IMR-90 (cell line): ENCODE data around the gene DCLK1. TPM values are rescaled to one million over a fixed set of nuclear protein-coding genes. Genes with fewer than 3 reads are reported as not detected.

Source experiments
- ATAC-seq: fragments of 200-7000 bp; cut with Tn5 transposase; 2 replicates; pipeline ENCODE4 v1.9.1; 2020; ENCODE audit warnings: low read depth, mild to moderate bottlenecking, moderate library complexity
- BruUV-seq: library from RNA; stranded (reverse); fragments of 400-500 nt; replicated peaks from 2 replicates; lab custom pipeline; 2021; lab: Mats Ljungman, UMichigan
- CTCF ChIA-PET: fragments of 300-600 bp; formaldehyde crosslinking; extraction: SDS; loops from one replicate; lab custom pipeline; 2021; ENCODE audit warnings: antibody characterized with exemption; lab: Yijun Ruan, JAX
- POLR2A ChIA-PET: fragments of 300-600 bp; sonication (Branson Sonifier 250); formaldehyde crosslinking; loops from one replicate; lab custom pipeline; 2022; ENCODE audit warnings: antibody characterized with exemption; ENCODE audit not compliant: unreplicated experiment; lab: Charles Lee
- DNase-seq: peaks from one replicate; pipeline ENCODE4 v3.0.0; 2013
- H2AFZ ChIP-seq: replicated peaks from 2 replicates; pipeline ENCODE3; 2013; ENCODE audit warnings: low read length, mild to moderate bottlenecking; ENCODE audit not compliant: poor library complexity
- H2AK5ac ChIP-seq: 2 replicates; pipeline ENCODE4 v1.6.1; 2013; ENCODE audit warnings: low read depth, low read length, inconsistent platforms
- H2AK9ac ChIP-seq: replicated peaks from 2 replicates; pipeline ENCODE3; 2013; ENCODE audit warnings: mild to moderate bottlenecking, low read depth, low read length, moderate library complexity; ENCODE audit not compliant: poor library complexity
- H2BK120ac ChIP-seq: 2 replicates; pipeline ENCODE4 v1.6.1; 2013; ENCODE audit warnings: low read depth, low read length, inconsistent platforms
- H2BK15ac ChIP-seq: 3 replicates; pipeline ENCODE4 v1.6.1; 2013; ENCODE audit warnings: low read depth, low read length, inconsistent platforms
- H2BK20ac ChIP-seq: 2 replicates; pipeline ENCODE4 v1.6.1; 2013; ENCODE audit warnings: low read depth, mild to moderate bottlenecking, inconsistent platforms, low read length, moderate library complexity
- H2BK5ac ChIP-seq: 2 replicates; pipeline ENCODE4 v1.6.1; 2013; ENCODE audit warnings: mild to moderate bottlenecking, low read depth, low read length, inconsistent platforms; ENCODE audit not compliant: poor library complexity, severe bottlenecking
- H3K14ac ChIP-seq: replicated peaks from 2 replicates; pipeline ENCODE4 v1.6.1; 2013; ENCODE audit warnings: low read depth, low read length, inconsistent platforms
- H3K18ac ChIP-seq: 2 replicates; pipeline ENCODE4 v1.6.1; 2013; ENCODE audit warnings: low read depth, low read length, control low read depth
- H3K23ac ChIP-seq: 2 replicates; pipeline ENCODE4 v1.6.1; 2013; ENCODE audit warnings: low read depth, low read length, inconsistent platforms
- H3K27ac ChIP-seq: 2 replicates; pipeline ENCODE4 v1.5.1; 2013; ENCODE audit warnings: mild to moderate bottlenecking, control low read depth, low read length; ENCODE audit not compliant: insufficient read depth
- H3K27me3 ChIP-seq: 2 replicates; pipeline ENCODE4 v1.6.1; 2013; ENCODE audit warnings: low read length; ENCODE audit not compliant: control insufficient read depth, insufficient read depth
- H3K36me3 ChIP-seq: 2 replicates; pipeline ENCODE4 v1.6.1; 2013; ENCODE audit warnings: low read length, mixed read lengths; ENCODE audit not compliant: control insufficient read depth, insufficient read depth
- H3K4ac ChIP-seq: 2 replicates; pipeline ENCODE4 v1.6.1; 2013; ENCODE audit warnings: low read depth, low read length, inconsistent platforms
- H3K4me1 ChIP-seq: 2 replicates; pipeline ENCODE4 v1.6.1; 2013; ENCODE audit warnings: low read length, mixed read lengths; ENCODE audit not compliant: control insufficient read depth, insufficient read depth
- H3K4me2 ChIP-seq: 2 replicates; pipeline ENCODE4 v1.6.1; 2013; ENCODE audit warnings: low read depth, mild to moderate bottlenecking, control low read depth, low read length, moderate library complexity
- H3K4me3 ChIP-seq: 2 replicates; pipeline ENCODE4 v1.5.1; 2013; ENCODE audit warnings: low read depth, mild to moderate bottlenecking, control low read depth, low read length, moderate library complexity; ENCODE audit not compliant: insufficient read depth
- H3K56ac ChIP-seq: 2 replicates; pipeline ENCODE4 v1.6.1; 2013; ENCODE audit warnings: low read length, inconsistent platforms; ENCODE audit not compliant: insufficient read depth; ENCODE audit errors: extremely low read depth
- H3K79me1 ChIP-seq, 2 experiments: 2 replicates each; pipeline ENCODE4 v1.6.1; 2013; ENCODE audit warnings: low read length in 2 of 2, inconsistent platforms in 1 of 2, low read depth in 1 of 2
- H3K9ac ChIP-seq: 2 replicates; pipeline ENCODE4 v1.6.1; 2013; ENCODE audit warnings: low read depth, low read length, control low read depth
- H3K9me1 ChIP-seq: 2 replicates; pipeline ENCODE4 v1.6.1; 2013; ENCODE audit warnings: low read length, inconsistent platforms; ENCODE audit not compliant: insufficient read depth
- H3K9me3 ChIP-seq: 2 replicates; pipeline ENCODE4 v1.6.1; 2013; ENCODE audit warnings: low read length; ENCODE audit not compliant: control insufficient read depth, insufficient read depth
- H4K20me1 ChIP-seq: 2 replicates; pipeline ENCODE4 v1.6.1; 2013; ENCODE audit warnings: low read length, inconsistent platforms; ENCODE audit not compliant: insufficient read depth
- H4K5ac ChIP-seq: 2 replicates; pipeline ENCODE4 v1.6.1; 2013; ENCODE audit warnings: mild to moderate bottlenecking, low read depth, low read length, control low read depth
- H4K8ac ChIP-seq, 2 experiments: 2 replicates each; pipeline ENCODE4 v1.6.1; 2013; ENCODE audit warnings: low read depth in 2 of 2, low read length in 2 of 2, control low read depth in 1 of 2, inconsistent platforms in 1 of 2
- H4K91ac ChIP-seq: 2 replicates; pipeline ENCODE4 v1.6.1; 2013; ENCODE audit warnings: low read depth, low read length, inconsistent platforms; ENCODE audit not compliant: insufficient read depth
- CHD1 ChIP-seq: IDR thresholded peaks from 2 replicates; pipeline ENCODE4 v1.6.1; 2012; ENCODE audit warnings: low read depth, low read length, improper control_type of control experiment
- FOS ChIP-seq: fragments of 150-350 bp; IDR thresholded peaks from 2 replicates; pipeline ENCODE4 v1.6.1; 2016; ENCODE audit warnings: low read depth, low read length
- WGBS, 2 experiments: methylation state at CpG; one replicate each; pipeline versions ENCODE4 v1.1.5 to v1.1.7; 2013; ENCODE audit warnings: missing lambda C conversion rate in 2 of 2; ENCODE audit not compliant: insufficient read length in 1 of 2; ENCODE audit errors: extremely low coverage in 2 of 2; 5-methylcytosine and 5-hydroxymethylcytosine counted together
- dilution Hi-C: fragments of 300-500 bp; cut with HindIII; formaldehyde crosslinking; loops from one replicate; pipeline ENCODE4 v1.14.3; 2018; ENCODE audit warnings: low sequenced_read_pairs; ENCODE audit not compliant: unreplicated experiment
- in situ Hi-C: fragments of 300-500 bp; cut with MboI; formaldehyde crosslinking; loops from 3 replicates; pipeline ENCODE4 v1.14.3; 2019; ENCODE audit warnings: low sequenced_read_pairs, inconsistent platforms, mixed read lengths
- intact Hi-C: fragments of 100-400 bp; cut with micrococcal nuclease; formaldehyde crosslinking; loops from 2 replicates; pipeline ENCODE4 v1.10.0; 2022
- polyA plus RNA-seq, 3 experiments: library from polyadenylated mRNA; depleted of rRNA; stranded (reverse); fragments of >200 nt; gene quantifications; 2 replicates each; pipeline ENCODE4 v1.2.3, GENCODE V29; 2012; ENCODE audit warnings: low replicate concordance in 1 of 3
- total RNA-seq: library from RNA; depleted of rRNA; stranded (reverse); fragments of >200 nt; gene quantifications from 2 replicates; pipeline ENCODE4 v1.2.3, GENCODE V29; 2012
- TF ChIP-seq, protein P1 (sequence below): conservative IDR thresholded peaks from 2 replicates; pipeline ENCODE4 v1.5.1; 2012; ENCODE audit warnings: mild to moderate bottlenecking, low read depth, low read length, improper control_type of control experiment

DCLK1 gene
- total and polyA plus RNA-seq, 2 of the 4 experiments (the other 2 are of a cell fraction), result under 0.01 to 0.02 TPM

DNA sequence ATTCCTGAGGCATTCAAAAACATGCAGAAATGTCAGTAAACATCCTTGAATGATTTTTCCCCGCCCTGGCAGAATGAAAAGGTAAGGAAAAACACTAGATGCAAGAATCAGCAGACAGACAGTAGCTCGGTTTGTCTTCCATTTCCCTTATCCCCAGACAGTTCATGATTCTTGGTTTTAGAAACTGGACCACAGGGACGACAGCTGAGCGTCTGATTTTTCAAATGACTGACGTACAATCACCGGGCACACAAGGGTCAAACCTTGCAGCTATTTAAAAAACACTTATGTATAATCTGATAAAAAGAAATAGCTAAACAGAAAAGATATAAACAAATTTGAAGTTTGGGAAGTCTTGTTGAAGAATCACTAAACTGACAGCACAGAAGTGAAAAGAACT, 47.1 kb downstream of the DCLK1 start:
- H3K4me3 ChIP-seq, result no peak overlapping the region
- no peak overlapping the region for H3K56ac ChIP-seq
- H2BK5ac ChIP-seq, result no peak overlapping the region
- no peak overlapping the region for H2BK20ac ChIP-seq
- no peak overlapping the region for H4K5ac ChIP-seq
- no peak overlapping the region for H3K9ac ChIP-seq
- ChIA-PET POLR2A (no interaction called here), CTCF (no interaction called here)
- H3K9me3 ChIP-seq, result no peaks in the 10 kb centered on the region
- H2AK5ac ChIP-seq, result no peak overlapping the region
- no peak overlapping the region for H3K27ac ChIP-seq
- no peaks in the 10 kb centered on the region for H3K79me1 ChIP-seq
- H4K20me1 ChIP-seq, result no peaks in the 10 kb centered on the region
- WGBS, 2 experiments, result no CpG with 5 or more reads among the region's 6 CpGs
- H3K4me2 ChIP-seq, result no peak overlapping the region
- no peak overlapping the region for H2AFZ ChIP-seq
- no peak overlapping the region for H2BK15ac ChIP-seq
- no peaks in the 10 kb centered on the region for H3K9me1 ChIP-seq
- DNase-seq (no peak), ATAC-seq (no peak)
- no peak overlapping the region for H2BK120ac ChIP-seq
- no peak overlapping the region for H4K91ac ChIP-seq
- H4K8ac ChIP-seq, result no peak overlapping the region
- H3K23ac ChIP-seq, result no peak overlapping the region
- dilution Hi-C loops (no loop called here), intact Hi-C loops (no loop called here), in situ Hi-C loops (no loop called here)
- TF ChIP-seq FOS (no peak), CHD1 (no peak)
- TF ChIP-seq, protein P1, sequence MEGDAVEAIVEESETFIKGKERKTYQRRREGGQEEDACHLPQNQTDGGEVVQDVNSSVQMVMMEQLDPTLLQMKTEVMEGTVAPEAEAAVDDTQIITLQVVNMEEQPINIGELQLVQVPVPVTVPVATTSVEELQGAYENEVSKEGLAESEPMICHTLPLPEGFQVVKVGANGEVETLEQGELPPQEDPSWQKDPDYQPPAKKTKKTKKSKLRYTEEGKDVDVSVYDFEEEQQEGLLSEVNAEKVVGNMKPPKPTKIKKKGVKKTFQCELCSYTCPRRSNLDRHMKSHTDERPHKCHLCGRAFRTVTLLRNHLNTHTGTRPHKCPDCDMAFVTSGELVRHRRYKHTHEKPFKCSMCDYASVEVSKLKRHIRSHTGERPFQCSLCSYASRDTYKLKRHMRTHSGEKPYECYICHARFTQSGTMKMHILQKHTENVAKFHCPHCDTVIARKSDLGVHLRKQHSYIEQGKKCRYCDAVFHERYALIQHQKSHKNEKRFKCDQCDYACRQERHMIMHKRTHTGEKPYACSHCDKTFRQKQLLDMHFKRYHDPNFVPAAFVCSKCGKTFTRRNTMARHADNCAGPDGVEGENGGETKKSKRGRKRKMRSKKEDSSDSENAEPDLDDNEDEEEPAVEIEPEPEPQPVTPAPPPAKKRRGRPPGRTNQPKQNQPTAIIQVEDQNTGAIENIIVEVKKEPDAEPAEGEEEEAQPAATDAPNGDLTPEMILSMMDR, result no peak
- no peak overlapping the region for H2AK9ac ChIP-seq
- no peaks in the 10 kb centered on the region for H3K27me3 ChIP-seq
- H3K4ac ChIP-seq, result no peak overlapping the region
- H3K4me1 ChIP-seq, result no peaks in the 10 kb centered on the region
- H3K36me3 ChIP-seq, result no peaks in the 10 kb centered on the region
- BruUV-seq, result no TSS peak
- no peak overlapping the region for H3K18ac ChIP-seq
- no peak overlapping the region for H3K14ac ChIP-seq
